NCI-H128 (cell line): ENCODE measurements around the gene NEDD1.

Source experiments
- DNase-seq: peaks from one replicate; lab custom pipeline; 2025; ENCODE audit not compliant: unreplicated experiment; lab: John Stamatoyannopoulos, UW

The NEDD1 gene

GRCh38 chr12:97003276-97003675, 96.2 kb downstream of the NEDD1 start:
- DNase-seq: no peak
